Kidney epithelial cell (primary cell): ENCODE measurements around the gene RNF152. TPM values are rescaled to one million over a fixed set of nuclear protein-coding genes. Genes with fewer than 3 reads are reported as not detected.

Source experiments
- DNase-seq: peaks from one replicate; pipeline ENCODE4 v3.0.0-alpha.2; 2010; ENCODE audit warnings: low read depth
- H3K27me3 ChIP-seq: 2 replicates; pipeline ENCODE4 v1.6.0; 2011; ENCODE audit warnings: low read length; ENCODE audit not compliant: control insufficient read depth, insufficient read depth
- H3K36me3 ChIP-seq: 2 replicates; pipeline ENCODE4 v1.5.1; 2011; ENCODE audit warnings: low read length; ENCODE audit not compliant: control insufficient read depth, insufficient read depth
- H3K4me3 ChIP-seq: 2 replicates; pipeline ENCODE4 v1.5.1; 2011; ENCODE audit warnings: low read depth, mild to moderate bottlenecking, control low read depth, low read length
- CTCF ChIP-seq: IDR thresholded peaks from 2 replicates; pipeline ENCODE4 v1.5.1; 2011; ENCODE audit warnings: mild to moderate bottlenecking, moderate library complexity, low read length, control low read depth, inconsistent platforms; ENCODE audit not compliant: insufficient read depth, poor library complexity, severe bottlenecking
- total RNA-seq: library from RNA; depleted of rRNA; stranded (reverse); fragments of >200 nt; gene quantifications from 2 replicates; pipeline ENCODE4 v1.2.3, GENCODE V29; 2015

Gene RNF152
- total RNA-seq, 1 donor from 2014 or later: 10.2 TPM

- Histone ChIP-seq H3K36me3 (no peaks in the 10 kb centered on the region), H3K4me3 (no peak overlapping the region), H3K27me3 (no peaks in the 10 kb centered on the region)
- TF ChIP-seq CTCF: no peak
- DNase-seq: no peak
These were observed 126.4 kb downstream of the RNF152 start for GRCh38 chr18:61766266-61766884.

- no peak for DNase-seq
- no peak overlapping the region for H3K4me3 ChIP-seq
- H3K27me3 ChIP-seq: no peaks in the 10 kb centered on the region
- no peak for TF ChIP-seq CTCF
- no peaks in the 10 kb centered on the region for H3K36me3 ChIP-seq
These were observed 127.7 kb downstream of the RNF152 start for GRCh38 chr18:61765097-61765496.

GRCh38 chr18:61764381-61764780 is 128.4 kb downstream of the RNF152 start:
- no peak for DNase-seq
- no peak for TF ChIP-seq CTCF
- Histone ChIP-seq H3K27me3 (no peaks in the 10 kb centered on the region), H3K4me3 (no peak overlapping the region), H3K36me3 (no peaks in the 10 kb centered on the region)

- TF ChIP-seq CTCF: no peak
- Histone ChIP-seq H3K4me3 (no peak overlapping the region), H3K36me3 (no peaks in the 10 kb centered on the region), H3K27me3 (no peaks in the 10 kb centered on the region)
- no peak for DNase-seq
These were observed 130.9 kb downstream of the RNF152 start for GRCh38 chr18:61761875-61762274.
